Measurements from ENCODE around the gene PANX2.

DNA sequence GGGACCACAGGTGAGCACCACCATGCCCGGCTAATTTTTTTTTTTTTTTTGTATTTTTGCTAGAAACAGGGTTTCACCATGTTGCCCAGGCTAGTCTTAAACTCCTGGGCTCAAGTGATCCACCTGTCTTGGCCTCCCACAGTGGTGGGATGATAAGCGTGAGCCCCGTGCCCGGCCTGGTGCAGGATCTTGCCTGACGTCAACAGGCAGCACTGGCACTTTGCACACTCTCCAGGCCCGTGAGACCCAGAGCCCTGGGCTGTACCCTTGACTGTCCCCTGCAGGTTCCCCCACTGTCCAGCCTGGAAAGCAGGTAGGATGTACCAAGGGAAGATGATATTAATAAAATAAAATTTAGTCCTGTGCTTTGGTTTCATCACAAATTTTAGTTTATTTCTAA lies 29.1 kb upstream of the PANX2 start:
- TF ChIP-seq POLR2AphosphoS5 (IDR thresholded peaks at IDR 0.05): no peak
- TF ChIP-seq, protein P1, sequence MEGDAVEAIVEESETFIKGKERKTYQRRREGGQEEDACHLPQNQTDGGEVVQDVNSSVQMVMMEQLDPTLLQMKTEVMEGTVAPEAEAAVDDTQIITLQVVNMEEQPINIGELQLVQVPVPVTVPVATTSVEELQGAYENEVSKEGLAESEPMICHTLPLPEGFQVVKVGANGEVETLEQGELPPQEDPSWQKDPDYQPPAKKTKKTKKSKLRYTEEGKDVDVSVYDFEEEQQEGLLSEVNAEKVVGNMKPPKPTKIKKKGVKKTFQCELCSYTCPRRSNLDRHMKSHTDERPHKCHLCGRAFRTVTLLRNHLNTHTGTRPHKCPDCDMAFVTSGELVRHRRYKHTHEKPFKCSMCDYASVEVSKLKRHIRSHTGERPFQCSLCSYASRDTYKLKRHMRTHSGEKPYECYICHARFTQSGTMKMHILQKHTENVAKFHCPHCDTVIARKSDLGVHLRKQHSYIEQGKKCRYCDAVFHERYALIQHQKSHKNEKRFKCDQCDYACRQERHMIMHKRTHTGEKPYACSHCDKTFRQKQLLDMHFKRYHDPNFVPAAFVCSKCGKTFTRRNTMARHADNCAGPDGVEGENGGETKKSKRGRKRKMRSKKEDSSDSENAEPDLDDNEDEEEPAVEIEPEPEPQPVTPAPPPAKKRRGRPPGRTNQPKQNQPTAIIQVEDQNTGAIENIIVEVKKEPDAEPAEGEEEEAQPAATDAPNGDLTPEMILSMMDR (IDR thresholded peaks at IDR 0.05): no peak
- TF ChIP-seq POLR2A (IDR thresholded peaks at IDR 0.05): no peak
